ENCODE measurements around the gene MCHR2. TPM values are rescaled to one million over a fixed set of nuclear protein-coding genes. Genes with fewer than 3 reads are reported as not detected.

The MCHR2 gene
- total RNA-seq, 1 donor from 2014 or later: not detected

GRCh38 chr6:99979953-99980352, 14.1 kb downstream of the MCHR2 start:
- Mint-ChIP-seq H3K27ac (no peak overlapping the region), H3K4me1 (no peaks in the 10 kb centered on the region), H3K36me3 (no peaks in the 10 kb centered on the region), H3K9me3 (peaks cover 7% of the 10 kb centered on the region), H3K27me3 (ENCODE audit: low read depth) (peaks cover 3% of the 10 kb centered on the region), H3K4me3 (no peak overlapping the region)
- TF ChIP-seq CTCF (IDR thresholded peaks at IDR 0.05; ENCODE audit: unreplicated experiment): no peak
- no peak for DNase-seq (ENCODE audit: low spot score in 2 of 2, unreplicated experiment in 2 of 2)

- Mint-ChIP-seq H3K36me3 (no peaks in the 10 kb centered on the region), H3K27ac (no peak overlapping the region), H3K4me3 (no peak overlapping the region), H3K4me1 (no peaks in the 10 kb centered on the region), H3K27me3 (ENCODE audit: low read depth) (no peaks in the 10 kb centered on the region), H3K9me3 (peaks cover 5% of the 10 kb centered on the region)
- DNase-seq (ENCODE audit: low spot score in 2 of 2, unreplicated experiment in 2 of 2): no peak
- no peak for TF ChIP-seq CTCF (IDR thresholded peaks at IDR 0.05; ENCODE audit: unreplicated experiment)
These were observed 27.0 kb downstream of the MCHR2 start for GRCh38 chr6:99967052-99967451.

- Mint-ChIP-seq H3K27ac (no peak overlapping the region), H3K36me3 (no peaks in the 10 kb centered on the region), H3K4me1 (no peaks in the 10 kb centered on the region), H3K4me3 (no peak overlapping the region), H3K9me3 (peaks cover 30% of the 10 kb centered on the region), H3K27me3 (ENCODE audit: low read depth) (no peaks in the 10 kb centered on the region)
- no peak for TF ChIP-seq CTCF (IDR thresholded peaks at IDR 0.05; ENCODE audit: unreplicated experiment)
- no peak for DNase-seq (ENCODE audit: low spot score in 2 of 2, unreplicated experiment in 2 of 2)
These were observed 34.0 kb downstream of the MCHR2 start for GRCh38 chr6:99960027-99960426.

- Mint-ChIP-seq H3K4me3 (no peak overlapping the region), H3K27me3 (ENCODE audit: low read depth) (peaks cover 2% of the 10 kb centered on the region), H3K27ac (no peak overlapping the region), H3K9me3 (no peaks in the 10 kb centered on the region), H3K4me1 (no peaks in the 10 kb centered on the region), H3K36me3 (no peaks in the 10 kb centered on the region)
- no peak for DNase-seq (ENCODE audit: low spot score in 2 of 2, unreplicated experiment in 2 of 2)
- no peak for TF ChIP-seq CTCF (IDR thresholded peaks at IDR 0.05; ENCODE audit: unreplicated experiment)
These were observed 42.8 kb downstream of the MCHR2 start for GRCh38 chr6:99951016-99951805.

- H3K4me1 Mint-ChIP-seq: no peaks in the 10 kb centered on the region
- H3K4me3 Mint-ChIP-seq: no peak overlapping the region
- peaks cover 6% of the 10 kb centered on the region for H3K27me3 Mint-ChIP-seq (ENCODE audit: low read depth)
- no peaks in the 10 kb centered on the region for H3K36me3 Mint-ChIP-seq
- H3K27ac Mint-ChIP-seq: no peak overlapping the region
- TF ChIP-seq CTCF (IDR thresholded peaks at IDR 0.05; ENCODE audit: unreplicated experiment): no peak
- DNase-seq (ENCODE audit: low spot score in 2 of 2, unreplicated experiment in 2 of 2): no peak
- no peaks in the 10 kb centered on the region for H3K9me3 Mint-ChIP-seq
These were observed 48.0 kb downstream of the MCHR2 start for GRCh38 chr6:99946005-99946404.
